Stimulated activated CD8-positive, alpha-beta memory T cell treated with anti-CD3 and anti-CD28 coated beads, Interleukin-7, amount 100 ng/mL, for 24 hours (primary cell): ENCODE measurements around the gene PACS2.

Source experiments
- DNase-seq: peaks from one replicate; pipeline ENCODE4 v3.0.0-alpha.2; 2020; ENCODE audit warnings: low read depth

The PACS2 gene

GRCh38 chr14:105369653-105370040 is 55.1 kb downstream of the PACS2 start:
- DNase-seq = no peak

- DNase-seq = no peak
Measured at GRCh38 chr14:105374389-105374788, 59.8 kb downstream of the PACS2 start.

GRCh38 chr14:105375635-105376057 is 61.1 kb downstream of the PACS2 start:
- DNase-seq = peak; percentile 17

- DNase-seq = no peak
Measured at GRCh38 chr14:105376521-105377440, 62.2 kb downstream of the PACS2 start.

- no peak for DNase-seq
Measured at GRCh38 chr14:105377555-105378182, 63.1 kb downstream of the PACS2 start.

GRCh38 chr14:105378199-105378598 is 63.7 kb downstream of the PACS2 start:
- DNase-seq = no peak

GRCh38 chr14:105378873-105379685 is 64.5 kb downstream of the PACS2 start:
- DNase-seq = no peak

GRCh38 chr14:105379946-105380345 is 65.4 kb downstream of the PACS2 start:
- DNase-seq = no peak

- DNase-seq = no peak
Measured at GRCh38 chr14:105380756-105381155, 66.2 kb downstream of the PACS2 start.

GRCh38 chr14:105381446-105382342 is 67.1 kb downstream of the PACS2 start:
- DNase-seq = no peak

- no peak for DNase-seq
Measured at GRCh38 chr14:105382343-105383082, 68.0 kb downstream of the PACS2 start.

GRCh38 chr14:105383083-105383730 is 68.7 kb downstream of the PACS2 start:
- no peak for DNase-seq

- DNase-seq = no peak
Measured at GRCh38 chr14:105384041-105384557, 69.6 kb downstream of the PACS2 start.

GRCh38 chr14:105384605-105385321 is 70.2 kb downstream of the PACS2 start:
- no peak for DNase-seq

GRCh38 chr14:105385322-105385637 is 70.7 kb downstream of the PACS2 start:
- no peak for DNase-seq

GRCh38 chr14:105385698-105386365 is 71.3 kb downstream of the PACS2 start:
- DNase-seq = no peak

- DNase-seq = no peak
Measured at GRCh38 chr14:105386581-105387529, 72.3 kb downstream of the PACS2 start.

- no peak for DNase-seq
Measured at GRCh38 chr14:105387530-105387922, 73.0 kb downstream of the PACS2 start.
